ENCODE results near the gene MLIP. TPM values are rescaled to one million over a fixed set of nuclear protein-coding genes. Genes with fewer than 3 reads are reported as not detected.

MLIP gene
- total and polyA plus RNA-seq, 4 donors: 2.0 to 6.0 (median 3.2) TPM

GRCh38 chr6:54068694-54069093, 42.5 kb upstream of the MLIP start:
- no peak for DNase-seq (ENCODE audit: low spot score)
- H3K27me3 ChIP-seq (ENCODE audit: control insufficient read depth in 4 of 4, insufficient read depth in 4 of 4, low read length in 3 of 4): no peaks in the 10 kb centered on the region
- no peak overlapping the region for H3K4me3 ChIP-seq (ENCODE audit: low read depth in 1 of 3, low read length in 3 of 3)
- no peaks in the 10 kb centered on the region for H3K36me3 ChIP-seq (ENCODE audit: control insufficient read depth in 4 of 4, insufficient read depth in 3 of 4, low read depth in 1 of 4, low read length in 3 of 4)
- no peak overlapping the region for H3K9ac ChIP-seq (ENCODE audit: low read depth in 1 of 2, low read length in 2 of 2)
- H3K27ac ChIP-seq (ENCODE audit: low read depth in 1 of 2, low read length in 2 of 2): no peak overlapping the region
- TF ChIP-seq FOXA1 (IDR thresholded peaks at IDR 0.05) (no peak), HNF4G (IDR thresholded peaks at IDR 0.05) (no peak), RXRA (IDR thresholded peaks at IDR 0.05) (peak in 1 of 2 donors; percentile 16), RAD21 (IDR thresholded peaks at IDR 0.05) (peak; percentile 72 to 78)
- H3K9me3 ChIP-seq (ENCODE audit: control insufficient read depth in 4 of 4, low read length in 3 of 4): no peaks in the 10 kb centered on the region
- peaks cover 0 to 13% (median 10%) of the 10 kb centered on the region in 4 donors for H3K4me1 ChIP-seq (ENCODE audit: control insufficient read depth in 4 of 4, insufficient read depth in 4 of 4, low read length in 3 of 4)
- 44% methylated on average over 2 of the region's 2 CpGs for WGBS

GRCh38 chr6:54070025-54070424, 41.2 kb upstream of the MLIP start:
- TF ChIP-seq REST (IDR thresholded peaks at IDR 0.05) (peak; percentile 20), YY1 (IDR thresholded peaks at IDR 0.05) (no peak)
- H3K27ac ChIP-seq (ENCODE audit: low read depth in 1 of 2, low read length in 2 of 2): no peak overlapping the region
- no peak for DNase-seq (ENCODE audit: low spot score)
- WGBS: 45% methylated on average over 3 of the region's 3 CpGs
- H3K9me3 ChIP-seq (ENCODE audit: control insufficient read depth in 4 of 4, low read length in 3 of 4): no peaks in the 10 kb centered on the region
- H3K36me3 ChIP-seq (ENCODE audit: control insufficient read depth in 4 of 4, insufficient read depth in 3 of 4, low read depth in 1 of 4, low read length in 3 of 4): no peaks in the 10 kb centered on the region
- H3K4me3 ChIP-seq (ENCODE audit: low read depth in 1 of 3, low read length in 3 of 3): peak overlapping the region in 1 of 3 donors; percentile 34
- H3K9ac ChIP-seq (ENCODE audit: low read depth in 1 of 2, low read length in 2 of 2): no peak overlapping the region
- peaks cover 0 to 13% (median 9%) of the 10 kb centered on the region in 4 donors for H3K4me1 ChIP-seq (ENCODE audit: control insufficient read depth in 4 of 4, insufficient read depth in 4 of 4, low read length in 3 of 4)
- no peaks in the 10 kb centered on the region for H3K27me3 ChIP-seq (ENCODE audit: control insufficient read depth in 4 of 4, insufficient read depth in 4 of 4, low read length in 3 of 4)

GRCh38 chr6:54071821-54072340, 39.4 kb upstream of the MLIP start:
- Histone ChIP-seq H3K36me3 (ENCODE audit: control insufficient read depth in 4 of 4, insufficient read depth in 3 of 4, low read depth in 1 of 4, low read length in 3 of 4) (no peaks in the 10 kb centered on the region), H3K4me3 (ENCODE audit: low read depth in 1 of 3, low read length in 3 of 3) (no peak overlapping the region), H3K27me3 (ENCODE audit: control insufficient read depth in 4 of 4, insufficient read depth in 4 of 4, low read length in 3 of 4) (no peaks in the 10 kb centered on the region), H3K27ac (ENCODE audit: low read depth in 1 of 2, low read length in 2 of 2) (no peak overlapping the region), H3K4me1 (ENCODE audit: control insufficient read depth in 4 of 4, insufficient read depth in 4 of 4, low read length in 3 of 4) (peaks cover 0 to 17% (median 7%) of the 10 kb centered on the region in 4 donors), H3K9ac (ENCODE audit: low read depth in 1 of 2, low read length in 2 of 2) (no peak overlapping the region), H3K9me3 (ENCODE audit: control insufficient read depth in 4 of 4, low read length in 3 of 4) (no peaks in the 10 kb centered on the region)
- 61% methylated on average over 4 of the region's 4 CpGs for WGBS
- DNase-seq (ENCODE audit: low spot score): no peak
- TF ChIP-seq MAX (IDR thresholded peaks at IDR 0.05) (no peak), HNF4A (conservative IDR thresholded peaks at IDR 0.05) (peak in 1 of 2 donors; percentile 18), FOXA2 (IDR thresholded peaks at IDR 0.05) (no peak), YY1 (IDR thresholded peaks at IDR 0.05) (no peak), TAF1 (conservative IDR thresholded peaks at IDR 0.05) (no peak), ATF3 (IDR thresholded peaks at IDR 0.05) (peak; percentile 12), FOXA1 (IDR thresholded peaks at IDR 0.05) (no peak), RXRA (IDR thresholded peaks at IDR 0.05) (peak in 1 of 2 donors; percentile 11)
